Hepatocyte (in vitro differentiated cells): ENCODE measurements around the gene CXADR. TPM values are rescaled to one million over a fixed set of nuclear protein-coding genes. Genes with fewer than 3 reads are reported as not detected.

Source experiments
- DNase-seq: peaks from one replicate; pipeline ENCODE4 v3.0.0-alpha.2; 2016; ENCODE audit warnings: low spot score
- H2AFZ ChIP-seq: fragments of 200-600 bp; sonication (generic); 2 replicates; pipeline ENCODE4 v1.6.0; 2016; ENCODE audit warnings: antibody characterized with exemption, mild to moderate bottlenecking
- H3K27ac ChIP-seq: fragments of 200-600 bp; sonication (generic); 2 replicates; pipeline ENCODE4 v1.5.1; 2016; ENCODE audit warnings: mild to moderate bottlenecking
- H3K27me3 ChIP-seq: fragments of 200-600 bp; sonication (generic); 2 replicates; pipeline ENCODE4 v1.6.1; 2016
- H3K36me3 ChIP-seq: fragments of 200-600 bp; sonication (generic); replicated peaks from 2 replicates; pipeline ENCODE4 v1.5.1; 2016; ENCODE audit warnings: low read depth; ENCODE audit not compliant: insufficient read depth
- H3K4me1 ChIP-seq: fragments of 200-600 bp; sonication (generic); 2 replicates; pipeline ENCODE4 v1.5.1; 2016; ENCODE audit warnings: mild to moderate bottlenecking, moderate library complexity; ENCODE audit not compliant: insufficient read depth
- H3K4me2 ChIP-seq: fragments of 200-600 bp; sonication (generic); 2 replicates; pipeline ENCODE4 v1.6.0; 2016
- H3K4me3 ChIP-seq: fragments of 200-600 bp; sonication (generic); 2 replicates; pipeline ENCODE4 v1.5.1; 2016; ENCODE audit warnings: mild to moderate bottlenecking
- H3K79me2 ChIP-seq: fragments of 200-600 bp; sonication (generic); 2 replicates; pipeline ENCODE4 v1.6.0; 2017; ENCODE audit warnings: mild to moderate bottlenecking
- H3K9me2 ChIP-seq: fragments of 200-600 bp; sonication (generic); replicated peaks from 2 replicates; pipeline ENCODE4 v1.6.0; 2017; ENCODE audit warnings: mild to moderate bottlenecking; ENCODE audit not compliant: insufficient read depth
- H3K9me3 ChIP-seq: fragments of 200-600 bp; sonication (generic); 2 replicates; pipeline ENCODE4 v1.5.1; 2016; ENCODE audit warnings: low read depth, mild to moderate bottlenecking
- H4K20me1 ChIP-seq: fragments of 200-600 bp; sonication (generic); 2 replicates; pipeline ENCODE4 v1.6.0; 2016; ENCODE audit warnings: mild to moderate bottlenecking; ENCODE audit not compliant: insufficient read depth, poor library complexity, severe bottlenecking
- EZH2 ChIP-seq: fragments of 200-600 bp; sonication (generic); IDR thresholded peaks from 2 replicates; pipeline ENCODE4 v1.6.1; 2016; ENCODE audit warnings: antibody characterized with exemption, mild to moderate bottlenecking, borderline replicate concordance
- EZH2phosphoT487 ChIP-seq: fragments of 200-600 bp; sonication (generic); IDR thresholded peaks from one replicate; pipeline ENCODE4 v1.6.1; 2018; ENCODE audit warnings: antibody characterized with exemption, mild to moderate bottlenecking, low read depth, moderate library complexity; ENCODE audit not compliant: unreplicated experiment, severe bottlenecking
- WGBS: methylation state at CpG from one replicate; pipeline ENCODE4 v1.1.6; 2016; ENCODE audit warnings: low lambda C conversion rate; ENCODE audit errors: missing lambda C conversion rate; 5-methylcytosine and 5-hydroxymethylcytosine counted together
- polyA plus RNA-seq: library from polyadenylated mRNA; unstranded; fragments of >200 nt; fragmentation: Nextera tagmentation; extraction: Ambion mirVana; gene quantifications from 2 replicates; pipeline ENCODE4 v1.2.1, GENCODE V29; 2016
- total RNA-seq: library from RNA; depleted of rRNA; stranded (reverse); fragments of >200 nt; gene quantifications from 2 replicates; pipeline ENCODE4 v1.2.3, GENCODE V29; 2014
- TF ChIP-seq, protein P1 (sequence below): fragments of 200-600 bp; sonication (generic); IDR thresholded peaks from 2 replicates; pipeline ENCODE4 v1.5.1; 2016; ENCODE audit warnings: antibody characterized with exemption, mild to moderate bottlenecking; ENCODE audit not compliant: poor library complexity

Gene CXADR
- total and polyA plus RNA-seq, 2 experiments from 2014 or later = 75.0 to 93.4 TPM

DNA sequence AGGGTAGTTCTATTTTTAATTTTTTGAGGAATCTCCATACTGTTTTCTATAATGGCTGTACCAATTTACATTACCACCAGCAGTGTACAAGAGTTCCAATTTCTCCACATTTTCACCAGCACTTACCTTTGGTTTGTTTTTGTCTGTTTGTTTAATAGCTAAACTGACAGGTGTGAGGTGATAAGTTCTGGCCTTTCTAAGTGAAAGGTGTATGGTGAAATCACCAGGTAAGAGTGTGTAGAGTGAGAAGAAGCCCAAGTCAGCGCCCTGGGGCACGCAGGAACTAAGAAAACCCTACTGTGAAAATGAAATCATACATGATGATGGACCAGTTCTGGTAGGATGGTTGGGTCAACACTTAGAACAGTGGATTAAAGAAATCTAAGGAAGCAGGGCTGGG is 65.3 kb downstream of the CXADR start:
- H3K36me3 ChIP-seq = no peaks in the 10 kb centered on the region
- no peak overlapping the region for H2AFZ ChIP-seq
- no peaks in the 10 kb centered on the region for H4K20me1 ChIP-seq
- no peaks in the 10 kb centered on the region for H3K9me3 ChIP-seq
- H3K27me3 ChIP-seq = no peaks in the 10 kb centered on the region
- H3K9me2 ChIP-seq = no peaks in the 10 kb centered on the region
- H3K4me2 ChIP-seq = no peak overlapping the region
- H3K27ac ChIP-seq = no peak overlapping the region
- no peak overlapping the region for H3K4me3 ChIP-seq
- no peak for TF ChIP-seq EZH2phosphoT487
- TF ChIP-seq, protein P1, sequence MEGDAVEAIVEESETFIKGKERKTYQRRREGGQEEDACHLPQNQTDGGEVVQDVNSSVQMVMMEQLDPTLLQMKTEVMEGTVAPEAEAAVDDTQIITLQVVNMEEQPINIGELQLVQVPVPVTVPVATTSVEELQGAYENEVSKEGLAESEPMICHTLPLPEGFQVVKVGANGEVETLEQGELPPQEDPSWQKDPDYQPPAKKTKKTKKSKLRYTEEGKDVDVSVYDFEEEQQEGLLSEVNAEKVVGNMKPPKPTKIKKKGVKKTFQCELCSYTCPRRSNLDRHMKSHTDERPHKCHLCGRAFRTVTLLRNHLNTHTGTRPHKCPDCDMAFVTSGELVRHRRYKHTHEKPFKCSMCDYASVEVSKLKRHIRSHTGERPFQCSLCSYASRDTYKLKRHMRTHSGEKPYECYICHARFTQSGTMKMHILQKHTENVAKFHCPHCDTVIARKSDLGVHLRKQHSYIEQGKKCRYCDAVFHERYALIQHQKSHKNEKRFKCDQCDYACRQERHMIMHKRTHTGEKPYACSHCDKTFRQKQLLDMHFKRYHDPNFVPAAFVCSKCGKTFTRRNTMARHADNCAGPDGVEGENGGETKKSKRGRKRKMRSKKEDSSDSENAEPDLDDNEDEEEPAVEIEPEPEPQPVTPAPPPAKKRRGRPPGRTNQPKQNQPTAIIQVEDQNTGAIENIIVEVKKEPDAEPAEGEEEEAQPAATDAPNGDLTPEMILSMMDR = no peak
- TF ChIP-seq EZH2 = no peak
- H3K4me1 ChIP-seq = peaks cover 3% of the 10 kb centered on the region
- WGBS = 100% methylated on average over 2 of the region's 2 CpGs
- DNase-seq = no peak
- H3K79me2 ChIP-seq = peaks cover 2% of the 10 kb centered on the region

DNA sequence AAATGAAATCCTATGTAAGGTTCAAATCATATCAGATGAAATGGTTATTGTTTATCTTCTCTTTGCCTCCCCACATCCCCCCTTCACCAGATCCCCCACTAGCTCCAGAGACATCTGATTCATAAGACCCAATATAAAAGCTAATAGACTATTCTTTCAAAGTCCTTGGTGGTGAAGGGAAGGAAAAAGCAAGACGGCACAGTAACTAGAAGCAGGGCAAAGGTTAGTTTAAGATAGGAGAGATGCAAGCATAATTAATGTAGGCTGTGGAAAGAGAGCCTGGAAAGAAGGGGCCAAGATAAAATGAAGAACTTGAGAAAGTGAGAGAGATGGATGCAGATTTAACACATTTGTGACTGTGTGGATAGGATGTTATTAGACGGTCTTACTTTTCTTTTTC is 66.0 kb downstream of the CXADR start:
- Histone ChIP-seq H3K4me1 (peaks cover 3% of the 10 kb centered on the region), H3K9me2 (no peaks in the 10 kb centered on the region), H3K79me2 (peaks cover 2% of the 10 kb centered on the region), H3K9me3 (no peaks in the 10 kb centered on the region), H4K20me1 (no peaks in the 10 kb centered on the region), H2AFZ (no peak overlapping the region), H3K27me3 (no peaks in the 10 kb centered on the region), H3K36me3 (no peaks in the 10 kb centered on the region), H3K4me2 (no peak overlapping the region), H3K27ac (no peak overlapping the region), H3K4me3 (no peak overlapping the region)
- TF ChIP-seq, protein P1 = no peak
- no peak for TF ChIP-seq EZH2
- 65% methylated on average over 2 of the region's 2 CpGs for WGBS
- no peak for DNase-seq

DNA sequence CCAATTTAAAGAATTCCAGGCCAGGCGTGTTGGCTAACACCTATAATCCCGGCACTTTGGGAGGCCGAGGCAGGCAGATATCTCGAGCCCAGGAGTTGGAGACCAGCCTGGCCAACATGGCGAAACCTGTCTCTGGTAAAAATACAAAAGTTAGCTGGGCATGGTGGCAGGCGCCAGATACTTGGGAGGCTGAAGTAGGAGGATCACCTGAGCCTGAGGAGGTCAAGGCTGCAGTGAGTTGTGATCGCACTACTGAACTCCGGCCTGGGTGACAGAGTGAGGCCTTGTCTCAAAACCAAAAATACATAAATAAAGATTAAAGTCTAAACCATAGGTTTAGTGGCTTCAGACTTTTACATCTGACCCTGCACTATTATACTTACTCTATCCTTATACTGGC is 67.5 kb downstream of the CXADR start:
- no peaks in the 10 kb centered on the region for H3K36me3 ChIP-seq
- no peak overlapping the region for H2AFZ ChIP-seq
- no peaks in the 10 kb centered on the region for H3K27me3 ChIP-seq
- H3K27ac ChIP-seq = no peak overlapping the region
- TF ChIP-seq EZH2phosphoT487 (no peak), EZH2 (no peak)
- TF ChIP-seq, protein P1 = no peak
- H4K20me1 ChIP-seq = no peaks in the 10 kb centered on the region
- H3K9me3 ChIP-seq = no peaks in the 10 kb centered on the region
- no peaks in the 10 kb centered on the region for H3K9me2 ChIP-seq
- DNase-seq = no peak
- no peak overlapping the region for H3K4me3 ChIP-seq
- H3K4me1 ChIP-seq = peaks cover 3% of the 10 kb centered on the region
- peaks cover 2% of the 10 kb centered on the region for H3K79me2 ChIP-seq
- WGBS = 90% methylated on average over 8 of the region's 8 CpGs
- H3K4me2 ChIP-seq = no peak overlapping the region

DNA sequence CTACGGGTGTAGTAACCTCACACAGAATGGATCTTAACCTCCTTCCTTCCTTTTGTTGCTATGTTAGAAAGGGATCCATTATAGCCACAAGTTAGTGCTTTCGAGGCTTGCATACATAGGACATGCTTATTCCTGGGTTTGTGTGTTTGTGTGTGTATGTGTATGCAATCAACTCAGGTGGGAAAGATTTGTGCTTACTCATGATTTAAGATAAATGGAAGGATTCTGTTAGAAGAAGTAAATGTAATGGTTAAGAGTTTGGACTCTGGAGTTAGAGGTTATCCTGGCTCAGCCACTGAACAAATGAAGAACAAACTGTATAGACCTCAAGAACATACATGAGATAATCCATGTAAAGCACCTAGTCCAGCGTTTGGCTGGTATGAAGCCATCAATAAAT is 71.1 kb downstream of the CXADR start:
- Histone ChIP-seq H3K9me2 (no peaks in the 10 kb centered on the region), H3K9me3 (no peaks in the 10 kb centered on the region), H3K4me2 (no peak overlapping the region), H3K27me3 (no peaks in the 10 kb centered on the region), H3K27ac (no peak overlapping the region), H3K36me3 (no peaks in the 10 kb centered on the region), H3K79me2 (no peaks in the 10 kb centered on the region), H4K20me1 (no peaks in the 10 kb centered on the region), H3K4me3 (no peak overlapping the region), H2AFZ (no peak overlapping the region), H3K4me1 (no peaks in the 10 kb centered on the region)
- WGBS = 89% methylated on average over 3 of the region's 3 CpGs
- DNase-seq = no peak
- TF ChIP-seq EZH2 (no peak), EZH2phosphoT487 (no peak)
- TF ChIP-seq, protein P1 = no peak
